OCI-LY7 (cell line): Measurements from ENCODE around the gene SLCO2A1.

ENCODE experiments used
- CTCF ChIP-seq: fragments of 200-600 bp; sonication (generic); conservative IDR thresholded peaks from 2 replicates; pipeline ENCODE4 v1.5.1; 2014; ENCODE audit warnings: mild to moderate bottlenecking, antibody characterized with exemption, low read length, moderate library complexity, mixed read lengths
- EZH2phosphoT487 ChIP-seq: fragments of 200-600 bp; sonication (generic); IDR thresholded peaks from 2 replicates; pipeline ENCODE4 v1.6.1; 2018; ENCODE audit warnings: low read depth, borderline replicate concordance, mild to moderate bottlenecking, mixed run types, antibody characterized with exemption, low read length, moderate library complexity, mixed read lengths

GRCh38 chr3:133884887-133885711 lies 144.6 kb downstream of the SLCO2A1 start:
- no peak for TF ChIP-seq CTCF
- no peak for TF ChIP-seq EZH2phosphoT487
